Endodermal cell (in vitro differentiated cells): Measurements from ENCODE around the gene EFCAB11. TPM values are rescaled to one million over a fixed set of nuclear protein-coding genes. Genes with fewer than 3 reads are reported as not detected.

Experiments
- DNase-seq: peaks from one replicate; pipeline ENCODE4 v3.0.0-alpha.2; 2017
- H3K27ac ChIP-seq: 2 replicates; pipeline ENCODE4 v1.5.1; 2013; ENCODE audit warnings: mild to moderate bottlenecking, low read depth, low read length, moderate library complexity
- H3K27me3 ChIP-seq: 2 replicates; pipeline ENCODE4 v1.6.1; 2013; ENCODE audit warnings: mild to moderate bottlenecking, low read length, moderate library complexity; ENCODE audit not compliant: insufficient read depth, control insufficient read depth, poor library complexity, severe bottlenecking
- H3K36me3 ChIP-seq: 2 replicates; pipeline ENCODE4 v1.7.0; 2013; ENCODE audit warnings: mild to moderate bottlenecking, low read length, moderate library complexity; ENCODE audit not compliant: control insufficient read depth, insufficient read depth
- H3K4me1 ChIP-seq: one replicate; pipeline ENCODE4 v1.7.0; 2013; ENCODE audit warnings: low read length; ENCODE audit not compliant: control insufficient read depth, insufficient read depth
- H3K4me3 ChIP-seq: 2 replicates; pipeline ENCODE4 v1.5.1; 2013; ENCODE audit warnings: mild to moderate bottlenecking, low read length, moderate library complexity
- H3K9ac ChIP-seq: 2 replicates; pipeline ENCODE4 v1.6.1; 2013; ENCODE audit warnings: mild to moderate bottlenecking, low read length, moderate library complexity; ENCODE audit not compliant: poor library complexity, severe bottlenecking; ENCODE audit errors: extremely low read depth
- H3K9me3 ChIP-seq: 2 replicates; pipeline ENCODE4 v1.6.1; 2013; ENCODE audit warnings: mild to moderate bottlenecking, low read length, moderate library complexity; ENCODE audit not compliant: control insufficient read depth
- H3K27ac Mint-ChIP-seq: 2 replicates; pipeline ENCODE4 v1.8.0; 2020; ENCODE audit warnings: mixed read lengths
- H3K27me3 Mint-ChIP-seq: 2 replicates; pipeline ENCODE4 v1.8.0; 2021; ENCODE audit warnings: mild to moderate bottlenecking, mixed read lengths; ENCODE audit not compliant: insufficient read depth
- H3K36me3 Mint-ChIP-seq: 2 replicates; pipeline ENCODE4 v1.8.0; 2020; ENCODE audit warnings: low read depth, mixed read lengths
- H3K4me1 Mint-ChIP-seq: 2 replicates; pipeline ENCODE4 v1.8.0; 2020; ENCODE audit warnings: mixed read lengths
- H3K4me3 Mint-ChIP-seq: 2 replicates; pipeline ENCODE4 v1.8.0; 2020; ENCODE audit warnings: mild to moderate bottlenecking, moderate library complexity, mixed read lengths
- H3K9me3 Mint-ChIP-seq: 2 replicates; pipeline ENCODE4 v1.8.0; 2020; ENCODE audit warnings: mild to moderate bottlenecking, mixed read lengths
- CTCF ChIP-seq: fragments of 200-600 bp; sonication (generic); conservative IDR thresholded peaks from 2 replicates; pipeline ENCODE4 v1.5.0; 2021; ENCODE audit warnings: antibody characterized with exemption, mild to moderate bottlenecking
- WGBS, 2 experiments: methylation state at CpG; one replicate each; pipeline versions ENCODE4 v1.1.5 to v1.1.7; 2013; ENCODE audit warnings: missing lambda C conversion rate in 2 of 2, mixed read lengths in 1 of 2; ENCODE audit not compliant: insufficient coverage in 1 of 2, insufficient read length in 1 of 2; 5-methylcytosine and 5-hydroxymethylcytosine counted together
- long read RNA-seq, 4 experiments: library from polyadenylated mRNA in 2 of 4; library from RNA in 1 of 4; library from capped mRNA in 1 of 4; stranded (forward) in 3 of 4; unstranded in 1 of 4; transcript quantifications; one replicate each; pipeline ENCODE4 v2.0.0, GENCODE V29; 2020 to 2021; ENCODE audit warnings: inconsistent platforms in 1 of 4
- polyA plus RNA-seq, 2 experiments: library from polyadenylated mRNA; stranded (reverse); fragments of 50-300 nt; gene quantifications; one replicate each; pipeline ENCODE4 v1.2.3, GENCODE V29; 2013
- total RNA-seq, 2 donors: library from RNA; stranded (reverse); fragmentation: NEBNext Ultra II Directional in 1 of 2; extraction: Animal tissue kit (Norgen Biotek cat#: 25700) in 1 of 2; gene quantifications; 2 replicates in 1 of 2; 3 replicates in 1 of 2; pipeline ENCODE4 v1.2.1, GENCODE V29; 2021

EFCAB11 gene, protein sequence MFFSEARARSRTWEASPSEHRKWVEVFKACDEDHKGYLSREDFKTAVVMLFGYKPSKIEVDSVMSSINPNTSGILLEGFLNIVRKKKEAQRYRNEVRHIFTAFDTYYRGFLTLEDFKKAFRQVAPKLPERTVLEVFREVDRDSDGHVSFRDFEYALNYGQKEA
- 10 to 100 TPM; 23.8 to 47.6 TPM for total RNA-seq
- 18.2 TPM for polyA plus RNA-seq (2013, experiment 1 of 2)
- 17.8 TPM for polyA plus RNA-seq (2013, experiment 2 of 2)
- long read RNA-seq, experiment 1, transcript EFCAB11-201 (6 exons, 3,095 nt): major isoform, 6 of 13 reads
- long read RNA-seq, experiment 1, partial matches to known transcripts: 2 of 13 reads
- long read RNA-seq, experiment 1, other reads (novel, unspliced or antisense): 4 of 13 reads
- long read RNA-seq, experiment 2, transcript EFCAB11-201 (6 exons, 3,095 nt): major isoform, 7 of 16 reads
- long read RNA-seq, experiment 2, partial matches to known transcripts: 1 of 16 reads
- long read RNA-seq, experiment 2, other reads (novel, unspliced or antisense): 6 of 16 reads
- long read RNA-seq, experiment 3, transcript EFCAB11-201 (6 exons, 3,095 nt): major isoform, 9 of 22 reads
- long read RNA-seq, experiment 3, partial matches to known transcripts: 1 of 22 reads
- long read RNA-seq, experiment 3, other reads (novel, unspliced or antisense): 8 of 22 reads
- long read RNA-seq, experiment 4, transcript EFCAB11-202 (6 exons, 1,870 nt): minor isoform, 5 of 24 reads
- long read RNA-seq, experiment 4, transcript EFCAB11-201 (6 exons, 3,095 nt): major isoform, 12 of 24 reads
- long read RNA-seq, experiment 4, partial matches to known transcripts: 0 of 24 reads
- long read RNA-seq, experiment 4, other reads (novel, unspliced or antisense): 7 of 24 reads

DNA sequence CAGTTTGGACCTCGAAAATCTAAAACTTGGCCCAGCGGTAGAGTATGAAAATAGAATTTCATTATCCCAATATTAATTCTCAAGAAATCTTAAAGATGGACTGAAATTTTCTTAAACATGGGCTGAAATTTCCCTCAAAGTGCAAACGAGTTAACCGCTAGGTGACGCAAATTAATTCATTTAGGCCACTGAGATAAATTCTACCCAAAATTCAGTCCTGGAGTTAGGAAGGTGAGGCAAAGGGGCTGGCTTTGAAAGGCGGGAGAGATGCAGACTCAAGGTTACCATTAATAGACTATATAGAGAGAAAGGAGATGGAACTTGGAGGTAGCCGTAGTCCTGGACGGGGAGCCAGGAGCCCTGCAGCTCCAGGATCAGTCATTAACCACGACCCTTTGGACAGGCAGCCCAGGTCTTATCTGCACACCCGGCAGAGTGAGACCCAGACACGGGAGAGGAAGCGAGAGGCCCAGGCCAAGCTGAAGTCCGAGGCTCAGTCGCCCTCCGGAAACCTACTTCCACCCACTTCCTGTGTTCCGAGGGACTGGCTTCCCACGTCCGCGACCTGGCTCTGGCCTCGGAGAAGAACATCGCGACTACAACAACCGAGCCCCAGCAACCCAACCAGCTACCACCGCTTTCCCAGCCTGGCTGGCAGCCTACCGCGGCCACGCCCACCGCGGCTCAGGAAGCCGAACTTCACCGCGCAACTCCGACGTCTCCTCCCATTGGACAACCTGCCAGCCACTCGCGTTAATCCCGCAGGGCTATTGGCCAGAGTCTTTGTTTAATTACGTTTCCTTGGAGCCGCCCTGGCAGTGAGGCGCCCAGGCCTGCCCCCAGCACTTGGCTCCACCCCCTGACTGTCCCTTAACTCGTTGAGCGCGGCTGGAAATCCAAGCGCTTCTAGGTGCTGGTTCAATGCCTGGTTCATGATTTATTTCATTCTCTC is at the start of gene EFCAB11:
Gene EFCAB11 (minus strand): TSS at position 661 of the 952 bp plus-strand sequence. CDS start 70 bp downstream, at position 591.
- Histone ChIP-seq H3K27ac (peak within 1 kb of the TSS; percentile 32), H3K9me3 (peaks cover 15% of the 10 kb centered on the region), H3K9ac (peak within 1 kb of the TSS; percentile 84), H3K27me3 (no peaks in the 10 kb centered on the region), H3K36me3 (peaks cover 47% of the 10 kb centered on the region), H3K4me3 (peak within 1 kb of the TSS; percentile 90), H3K4me1 (peaks cover 5% of the 10 kb centered on the region)
- Mint-ChIP-seq H3K4me3 (peak within 1 kb of the TSS; percentile 90), H3K9me3 (no peaks in the 10 kb centered on the region), H3K4me1 (peaks cover 23% of the 10 kb centered on the region), H3K27me3 (no peaks in the 10 kb centered on the region), H3K27ac (peak within 1 kb of the TSS; percentile 98), H3K36me3 (peaks cover 37% of the 10 kb centered on the region)
- WGBS, 2 experiments: 3 to 4% methylated on average over 30 to 44 of the region's 44 CpGs
- DNase-seq: peak; percentile 99
- TF ChIP-seq CTCF: peak; percentile 62

- Mint-ChIP-seq H3K27me3 (no peaks in the 10 kb centered on the region), H3K4me3 (no peak overlapping the region), H3K27ac (no peak overlapping the region), H3K36me3 (peaks cover 47% of the 10 kb centered on the region), H3K4me1 (no peaks in the 10 kb centered on the region), H3K9me3 (no peaks in the 10 kb centered on the region)
- Histone ChIP-seq H3K36me3 (peaks cover 81% of the 10 kb centered on the region), H3K9me3 (no peaks in the 10 kb centered on the region), H3K27me3 (no peaks in the 10 kb centered on the region), H3K4me3 (no peak overlapping the region), H3K9ac (no peak overlapping the region), H3K4me1 (no peaks in the 10 kb centered on the region), H3K27ac (no peak overlapping the region)
- no peak for TF ChIP-seq CTCF
- 89 to 94% methylated on average over 4 to 6 of the region's 6 CpGs for WGBS, 2 experiments
- no peak for DNase-seq
These were observed 49.2 kb upstream of the EFCAB11 start for GRCh38 chr14:90003526-90004307.
